Skin of body (tissue), 2 donors: ENCODE data around the gene CXCL8. TPM values are rescaled to one million over a fixed set of nuclear protein-coding genes. Genes with fewer than 3 reads are reported as not detected.
"Not testable (repeated sequence)": the region's sequence is repeated elsewhere in the genome, so short reads cannot be mapped to it uniquely, and the experiment has no call there.

Source experiments
- DNase-seq: peaks from one replicate; lab custom pipeline; 2025; lab: John Stamatoyannopoulos, UW
- total RNA-seq: library from RNA; depleted of rRNA; stranded (reverse); fragments of >200 nt; gene quantifications from one replicate; pipeline ENCODE4 v1.2.3, GENCODE V29; 2014

CXCL8 gene
- total RNA-seq, 1 donor from 2014 or later = 15.5 TPM

- no peak for DNase-seq
These were observed 2.9 kb downstream of the CXCL8 start for GRCh38 chr4:73743281-73743680.

GRCh38 chr4:73743795-73744194, 3.4 kb downstream of the CXCL8 start:
- DNase-seq = no peak

- DNase-seq = no peak
These were observed 3.8 kb downstream of the CXCL8 start for GRCh38 chr4:73744203-73744602.

- no peak for DNase-seq
These were observed 10.4 kb downstream of the CXCL8 start for GRCh38 chr4:73750730-73751129.

- DNase-seq = no peak
These were observed 10.8 kb downstream of the CXCL8 start for GRCh38 chr4:73751166-73751565.

GRCh38 chr4:73751830-73752229, 11.5 kb downstream of the CXCL8 start:
- no peak for DNase-seq

GRCh38 chr4:73752424-73752823, 12.1 kb downstream of the CXCL8 start:
- no peak for DNase-seq

GRCh38 chr4:73753215-73753614, 12.8 kb downstream of the CXCL8 start:
- no peak for DNase-seq

- DNase-seq = no peak
These were observed 14.6 kb downstream of the CXCL8 start for GRCh38 chr4:73754934-73755333.

- DNase-seq = no peak
These were observed 19.0 kb downstream of the CXCL8 start for GRCh38 chr4:73759357-73759756.

- no peak for DNase-seq
These were observed 21.5 kb downstream of the CXCL8 start for GRCh38 chr4:73761856-73762255.

- no peak for DNase-seq
These were observed 22.0 kb downstream of the CXCL8 start for GRCh38 chr4:73762409-73762808.

- DNase-seq = no peak
These were observed 23.5 kb downstream of the CXCL8 start for GRCh38 chr4:73763877-73764276.

- DNase-seq = no peak
These were observed 24.1 kb downstream of the CXCL8 start for GRCh38 chr4:73764513-73764912.

- DNase-seq = no peak
These were observed 24.9 kb downstream of the CXCL8 start for GRCh38 chr4:73765296-73765695.

- no peak for DNase-seq
These were observed 30.5 kb downstream of the CXCL8 start for GRCh38 chr4:73770917-73771316.

- DNase-seq = no peak
These were observed 32.0 kb downstream of the CXCL8 start for GRCh38 chr4:73772363-73772762.

- not testable (repeated sequence) for DNase-seq
These were observed 34.0 kb downstream of the CXCL8 start for GRCh38 chr4:73774406-73774805.

GRCh38 chr4:73776321-73776729, 36.0 kb downstream of the CXCL8 start:
- no peak for DNase-seq

- DNase-seq = no peak
These were observed 37.2 kb downstream of the CXCL8 start for GRCh38 chr4:73777612-73778011.

- DNase-seq = no peak
These were observed 39.9 kb downstream of the CXCL8 start for GRCh38 chr4:73780243-73780642.

GRCh38 chr4:73780834-73781233, 40.5 kb downstream of the CXCL8 start:
- no peak for DNase-seq

- DNase-seq = no peak
These were observed 48.0 kb downstream of the CXCL8 start for GRCh38 chr4:73788411-73788810.
